Upper lobe of left lung (tissue), 6 donors: ENCODE data around the gene MRPL48. TPM values are rescaled to one million over a fixed set of nuclear protein-coding genes. Genes with fewer than 3 reads are reported as not detected.

Source experiments
- ATAC-seq, 2 donors: fragments of 200-7000 bp; cut with Tn5 transposase; one replicate each; pipeline ENCODE4 v1.9.1; 2022; ENCODE audit warnings: mild to moderate bottlenecking in 2 of 2, moderate library complexity in 2 of 2; ENCODE audit not compliant: low FRiP score in 2 of 2
- DNase-seq, 2 donors: peaks; one replicate each; pipeline ENCODE4 v3.0.0-alpha.2; 2019 to 2020
- H3K27ac ChIP-seq, 4 donors: fragments of 200-600 bp; sonication (generic); one replicate each; pipeline ENCODE4 v1.5.1; 2016 to 2019
- H3K27me3 ChIP-seq, 4 donors: fragments of 200-600 bp; sonication (generic); one replicate each; pipeline ENCODE4 v1.5.1; 2017 to 2019
- H3K36me3 ChIP-seq, 4 donors: fragments of 200-600 bp; sonication (generic); one replicate each; pipeline ENCODE4 v1.5.1; 2016 to 2019
- H3K4me1 ChIP-seq, 4 donors: fragments of 200-600 bp; sonication (generic); one replicate each; pipeline ENCODE4 v1.5.1; 2018 to 2019
- H3K4me3 ChIP-seq, 4 donors: fragments of 200-600 bp; sonication (generic); one replicate each; pipeline ENCODE4 v1.5.1; 2017 to 2019; ENCODE audit warnings: mild to moderate bottlenecking in 2 of 4, moderate library complexity in 1 of 4
- H3K9me3 ChIP-seq, 4 donors: fragments of 200-600 bp; sonication (generic); one replicate each; pipeline ENCODE4 v1.5.1; 2018 to 2019
- EP300 ChIP-seq, 4 donors: sonication (generic); formaldehyde crosslinking; IDR thresholded peaks; one replicate each; pipeline ENCODE4 v1.5.1; 2017; ENCODE audit warnings: antibody characterized with exemption in 4 of 4, control low read depth in 2 of 4
- POLR2A ChIP-seq, 4 donors: fragments of 450-650 bp; IDR thresholded peaks; one replicate each; pipeline ENCODE4 v1.5.1; 2016 to 2017; ENCODE audit warnings: antibody characterized with exemption in 4 of 4, mild to moderate bottlenecking in 2 of 4
- POLR2AphosphoS5 ChIP-seq, 2 donors: sonication (generic); formaldehyde crosslinking; IDR thresholded peaks; one replicate each; pipeline ENCODE4 v1.5.1; 2017; ENCODE audit warnings: antibody characterized with exemption in 2 of 2
- WGBS, 2 donors: methylation state at CpG; one replicate each; pipeline ENCODE4 v1.1.5; 2017 to 2018; 5-methylcytosine and 5-hydroxymethylcytosine counted together
- total RNA-seq, 6 donors: library from RNA; depleted of rRNA in 4 of 6; stranded (reverse); fragments of >200 nt in 4 of 6; gene quantifications; one replicate each; pipeline versions ENCODE4 v1.1.0 to v1.2.1, GENCODE V29; 2016 to 2021
- TF ChIP-seq, protein P1 (sequence below), 6 experiments: fragments of 450-650 bp in 4 of 6; fragments of 200-600 bp in 2 of 6; sonication (generic) in 2 of 6; IDR thresholded peaks; one replicate each; pipeline ENCODE4 v1.5.1; 2016 to 2019; ENCODE audit warnings: antibody characterized with exemption in 6 of 6
- donor health status: DM: no; HTN: no; CAD: no; lungs with moderate emphysema.
- donor health status: DM: no; HTN: yes; CAD: no; lungs with severe emphysema.

The MRPL48 gene
- total RNA-seq, 6 donors from 2014 or later = 7.3 to 25.3 (median 21.8) TPM

GRCh38 chr11:73888244-73888643 is 100.6 kb downstream of the MRPL48 start:
- no peaks in the 10 kb centered on the region for H3K9me3 ChIP-seq
- 86 to 90% methylated on average over 3 of the region's 3 CpGs for WGBS, 2 donors
- no peak for TF ChIP-seq POLR2A (IDR thresholded peaks at IDR 0.05)
- TF ChIP-seq EP300 (IDR thresholded peaks at IDR 0.05) = no peak
- TF ChIP-seq, protein P1, sequence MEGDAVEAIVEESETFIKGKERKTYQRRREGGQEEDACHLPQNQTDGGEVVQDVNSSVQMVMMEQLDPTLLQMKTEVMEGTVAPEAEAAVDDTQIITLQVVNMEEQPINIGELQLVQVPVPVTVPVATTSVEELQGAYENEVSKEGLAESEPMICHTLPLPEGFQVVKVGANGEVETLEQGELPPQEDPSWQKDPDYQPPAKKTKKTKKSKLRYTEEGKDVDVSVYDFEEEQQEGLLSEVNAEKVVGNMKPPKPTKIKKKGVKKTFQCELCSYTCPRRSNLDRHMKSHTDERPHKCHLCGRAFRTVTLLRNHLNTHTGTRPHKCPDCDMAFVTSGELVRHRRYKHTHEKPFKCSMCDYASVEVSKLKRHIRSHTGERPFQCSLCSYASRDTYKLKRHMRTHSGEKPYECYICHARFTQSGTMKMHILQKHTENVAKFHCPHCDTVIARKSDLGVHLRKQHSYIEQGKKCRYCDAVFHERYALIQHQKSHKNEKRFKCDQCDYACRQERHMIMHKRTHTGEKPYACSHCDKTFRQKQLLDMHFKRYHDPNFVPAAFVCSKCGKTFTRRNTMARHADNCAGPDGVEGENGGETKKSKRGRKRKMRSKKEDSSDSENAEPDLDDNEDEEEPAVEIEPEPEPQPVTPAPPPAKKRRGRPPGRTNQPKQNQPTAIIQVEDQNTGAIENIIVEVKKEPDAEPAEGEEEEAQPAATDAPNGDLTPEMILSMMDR (IDR thresholded peaks at IDR 0.05) = no peak
- no peak for TF ChIP-seq POLR2AphosphoS5 (IDR thresholded peaks at IDR 0.05)
- DNase-seq = no peak
- H3K36me3 ChIP-seq = peaks cover 0 to 45% (median 6%) of the 10 kb centered on the region in 4 donors
- no peak for ATAC-seq
- H3K27ac ChIP-seq = no peak overlapping the region
- H3K27me3 ChIP-seq = no peaks in the 10 kb centered on the region
- no peaks in the 10 kb centered on the region for H3K4me1 ChIP-seq
- H3K4me3 ChIP-seq = no peak overlapping the region

- Histone ChIP-seq H3K27ac (no peak overlapping the region), H3K27me3 (no peaks in the 10 kb centered on the region), H3K36me3 (peaks cover 0 to 46% (median 7%) of the 10 kb centered on the region in 4 donors), H3K4me3 (no peak overlapping the region), H3K4me1 (no peaks in the 10 kb centered on the region), H3K9me3 (no peaks in the 10 kb centered on the region)
- DNase-seq (no peak), ATAC-seq (no peak)
- 51 to 55% methylated on average over 1 of the region's 1 CpG for WGBS, 2 donors
- TF ChIP-seq POLR2AphosphoS5 (IDR thresholded peaks at IDR 0.05) = no peak
- no peak for TF ChIP-seq EP300 (IDR thresholded peaks at IDR 0.05)
- TF ChIP-seq POLR2A (IDR thresholded peaks at IDR 0.05) = no peak
Observed at GRCh38 chr11:73889019-73889418, 101.3 kb downstream of the MRPL48 start.

DNA sequence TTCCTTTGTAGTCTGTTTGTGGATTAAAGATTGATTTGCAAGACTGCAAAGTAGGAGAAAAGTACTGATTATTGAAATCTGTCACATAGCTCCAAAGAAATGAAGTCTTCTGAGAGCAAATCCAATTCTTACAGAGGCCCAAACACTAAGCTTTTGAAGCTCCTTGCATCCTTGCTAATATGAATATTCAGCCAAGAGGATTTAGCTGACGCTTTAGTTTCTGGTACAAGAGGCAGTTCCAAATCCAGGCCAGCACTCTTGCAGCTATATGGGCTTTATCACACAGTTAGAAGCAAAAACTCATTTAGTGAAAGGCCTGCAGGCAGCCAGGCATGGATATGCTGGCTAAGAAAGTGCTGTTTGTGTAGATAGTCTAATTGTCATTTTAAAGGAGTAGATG is 101.9 kb downstream of the MRPL48 start:
- H3K9me3 ChIP-seq = no peaks in the 10 kb centered on the region
- H3K36me3 ChIP-seq = peaks cover 0 to 48% (median 8%) of the 10 kb centered on the region in 4 donors
- H3K4me1 ChIP-seq = no peaks in the 10 kb centered on the region
- no peak for TF ChIP-seq EP300 (IDR thresholded peaks at IDR 0.05)
- TF ChIP-seq POLR2A (IDR thresholded peaks at IDR 0.05) = no peak
- no peak for TF ChIP-seq POLR2AphosphoS5 (IDR thresholded peaks at IDR 0.05)
- TF ChIP-seq, protein P1 (IDR thresholded peaks at IDR 0.05) = no peak
- no peak overlapping the region for H3K4me3 ChIP-seq
- no peak for DNase-seq
- ATAC-seq = no peak
- 87 to 100% methylated on average over 1 of the region's 1 CpG for WGBS, 2 donors
- H3K27me3 ChIP-seq = no peaks in the 10 kb centered on the region
- no peak overlapping the region for H3K27ac ChIP-seq

GRCh38 chr11:73893041-73893440 is 105.4 kb downstream of the MRPL48 start:
- Histone ChIP-seq H3K4me3 (no peak overlapping the region), H3K27ac (no peak overlapping the region), H3K36me3 (peaks cover 0 to 48% (median 8%) of the 10 kb centered on the region in 4 donors), H3K27me3 (no peaks in the 10 kb centered on the region), H3K4me1 (no peaks in the 10 kb centered on the region), H3K9me3 (no peaks in the 10 kb centered on the region)
- DNase-seq (no peak), ATAC-seq (no peak)
- 77 to 97% methylated on average over 3 of the region's 3 CpGs for WGBS, 2 donors
- TF ChIP-seq POLR2A (IDR thresholded peaks at IDR 0.05) (no peak), EP300 (IDR thresholded peaks at IDR 0.05) (no peak), POLR2AphosphoS5 (IDR thresholded peaks at IDR 0.05) (no peak)
- TF ChIP-seq, protein P1 (IDR thresholded peaks at IDR 0.05) = no peak

DNA sequence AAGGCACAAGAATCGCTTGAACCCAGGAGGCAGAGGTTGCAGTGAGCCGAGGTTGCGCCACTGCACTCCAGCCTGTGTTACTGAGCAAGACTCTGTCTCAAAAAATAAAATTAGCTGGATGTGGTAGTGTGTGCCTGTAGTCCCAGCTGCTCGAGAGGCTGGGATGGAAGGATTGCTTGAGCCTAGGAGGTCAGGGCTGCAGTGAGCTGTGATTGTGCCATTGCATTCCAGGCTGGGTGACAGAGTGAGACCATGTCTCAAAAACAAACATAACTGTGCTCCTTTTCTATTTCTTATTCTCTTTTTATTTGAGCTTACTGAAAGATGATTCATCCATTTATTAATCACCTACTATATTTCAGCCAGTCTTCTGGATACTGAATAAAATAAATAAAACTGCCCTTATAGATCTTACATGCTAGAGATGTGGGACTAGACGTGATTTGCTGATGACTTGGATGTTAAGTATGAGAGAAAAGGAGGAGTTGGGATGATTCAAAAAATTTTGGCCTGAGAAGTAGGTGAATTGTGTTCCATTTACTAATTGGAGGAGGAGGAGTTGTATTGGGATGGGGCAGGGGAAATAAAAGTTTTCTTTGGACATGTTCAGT is 107.2 kb downstream of the MRPL48 start:
- Histone ChIP-seq H3K4me3 (no peak overlapping the region), H3K36me3 (peaks cover 0 to 37% (median 11%) of the 10 kb centered on the region in 4 donors), H3K4me1 (no peaks in the 10 kb centered on the region), H3K27me3 (no peaks in the 10 kb centered on the region), H3K9me3 (no peaks in the 10 kb centered on the region), H3K27ac (no peak overlapping the region)
- WGBS, 2 donors = 96 to 97% methylated on average over 5 of the region's 5 CpGs
- no peak for ATAC-seq
- no peak for DNase-seq
- TF ChIP-seq EP300 (IDR thresholded peaks at IDR 0.05) = no peak
- TF ChIP-seq, protein P1 (IDR thresholded peaks at IDR 0.05) = no peak
- no peak for TF ChIP-seq POLR2A (IDR thresholded peaks at IDR 0.05)
- no peak for TF ChIP-seq POLR2AphosphoS5 (IDR thresholded peaks at IDR 0.05)
